HT1080 (cell line): ENCODE measurements around the gene TIGAR. TPM values are rescaled to one million over a fixed set of nuclear protein-coding genes. Genes with fewer than 3 reads are reported as not detected.
A peak's percentile ranks its signal among the peaks of the same experiment; 100 is the strongest.

ENCODE experiments used
- DNase-seq: peaks from one replicate; pipeline ENCODE4 v3.0.0-alpha.2; 2015; ENCODE audit warnings: low read depth
- total RNA-seq: library from RNA; depleted of rRNA; stranded (reverse); fragments of >200 nt; shearing (Covaris generic); gene quantifications from 2 replicates; pipeline ENCODE4 v1.2.3, GENCODE V29; 2014

Gene TIGAR
- total RNA-seq, 1 experiment from 2014 or later: 13.8 TPM

- no peak for DNase-seq
Measured at GRCh38 chr12:4301932-4302501, 19.0 kb upstream of the TIGAR start.

GRCh38 chr12:4302881-4303280, 18.1 kb upstream of the TIGAR start:
- DNase-seq: no peak

GRCh38 chr12:4303750-4304149, 17.3 kb upstream of the TIGAR start:
- DNase-seq: no peak

GRCh38 chr12:4307593-4308333, 13.2 kb upstream of the TIGAR start:
- DNase-seq: peak; percentile 72

GRCh38 chr12:4308334-4308950, 12.6 kb upstream of the TIGAR start:
- DNase-seq: no peak

GRCh38 chr12:4311776-4312175, 9.2 kb upstream of the TIGAR start:
- DNase-seq: no peak

GRCh38 chr12:4312251-4312650, 8.8 kb upstream of the TIGAR start:
- no peak for DNase-seq

GRCh38 chr12:4320497-4320852, 538 bp upstream of the TIGAR start:
- no peak for DNase-seq

- no peak for DNase-seq
Measured at GRCh38 chr12:4322726-4323125, 1.7 kb downstream of the TIGAR start.

GRCh38 chr12:4323396-4323795, 2.4 kb downstream of the TIGAR start:
- DNase-seq: no peak

GRCh38 chr12:4324366-4324765, 3.4 kb downstream of the TIGAR start:
- no peak for DNase-seq

GRCh38 chr12:4325966-4326365, 5.0 kb downstream of the TIGAR start:
- no peak for DNase-seq

- no peak for DNase-seq
Measured at GRCh38 chr12:4327293-4327692, 6.3 kb downstream of the TIGAR start.

GRCh38 chr12:4330203-4330602, 9.2 kb downstream of the TIGAR start:
- DNase-seq: no peak

GRCh38 chr12:4331221-4331620, 10.2 kb downstream of the TIGAR start:
- DNase-seq: no peak

- no peak for DNase-seq
Measured at GRCh38 chr12:4331842-4332241, 10.8 kb downstream of the TIGAR start.

- no peak for DNase-seq
Measured at GRCh38 chr12:4346931-4347330, 25.9 kb downstream of the TIGAR start.

- DNase-seq: peak; percentile 8
Measured at GRCh38 chr12:4353785-4354208, 32.8 kb downstream of the TIGAR start.

- no peak for DNase-seq
Measured at GRCh38 chr12:4355156-4356040, 34.4 kb downstream of the TIGAR start.

GRCh38 chr12:4356041-4356327, 35.0 kb downstream of the TIGAR start:
- peak; percentile 42 for DNase-seq

GRCh38 chr12:4366090-4366489, 45.1 kb downstream of the TIGAR start:
- no peak for DNase-seq

- no peak for DNase-seq
Measured at GRCh38 chr12:4369548-4369947, 48.5 kb downstream of the TIGAR start.
